K562 (cell line): Measurements from ENCODE around the gene HP. TPM values are rescaled to one million over a fixed set of nuclear protein-coding genes. Genes with fewer than 3 reads are reported as not detected.

ENCODE experiments used
- ATF3 ChIP-seq, 2 experiments: fragments of 450-650 bp in 1 of 2; sonication (generic) in 1 of 2; formaldehyde crosslinking in 1 of 2; IDR thresholded peaks in 1 of 2; conservative IDR thresholded peaks in 1 of 2; 2 replicates each; pipeline versions ENCODE4 v1.6.1 to v1.8.1; 2016 to 2023; ENCODE audit warnings: mild to moderate bottlenecking in 2 of 2, moderate library complexity in 2 of 2, inconsistent platforms in 1 of 2, missing genetic modification reagents in 1 of 2
- CREB3 ChIP-seq: fragments of 450-650 bp; conservative IDR thresholded peaks from 2 replicates; pipeline ENCODE4 v1.6.1; 2016; ENCODE audit warnings: missing genetic modification characterization, low read depth, mild to moderate bottlenecking, missing compliant biosample characterization, moderate library complexity
- ELK1 ChIP-seq: sonication (generic); formaldehyde crosslinking; IDR thresholded peaks from 2 replicates; pipeline ENCODE4 v1.8.1; 2022; ENCODE audit warnings: missing genetic modification reagents
- ETV1 ChIP-seq: fragments of 450-650 bp; conservative IDR thresholded peaks from 2 replicates; pipeline ENCODE4 v1.6.1; 2016; ENCODE audit warnings: missing genetic modification characterization, control low read depth, low read depth, missing compliant biosample characterization
- FOXJ2 ChIP-seq: fragments of 200-800 bp; sonication (Bioruptor generic); IDR thresholded peaks from 2 replicates; pipeline ENCODE4 v1.6.1; 2016; ENCODE audit warnings: missing genetic modification characterization, missing compliant biosample characterization
- IRF2 ChIP-seq: sonication (generic); formaldehyde crosslinking; IDR thresholded peaks from 2 replicates; pipeline ENCODE4 v1.8.1; 2022; ENCODE audit warnings: mild to moderate bottlenecking, missing genetic modification reagents
- MED1 ChIP-seq: sonication (generic); formaldehyde crosslinking; IDR thresholded peaks from 2 replicates; pipeline ENCODE4 v1.8.1; 2023; ENCODE audit warnings: missing genetic modification reagents, borderline replicate concordance
- RBFOX2 ChIP-seq: fragments of 200-400 bp; formaldehyde crosslinking; IDR thresholded peaks from 2 replicates; pipeline ENCODE4 v1.6.1; 2017; ENCODE audit warnings: low read depth, mild to moderate bottlenecking, low read length, moderate library complexity
- polyA plus RNA-seq, 8 experiments: library from polyadenylated mRNA; depleted of rRNA in 4 of 8; stranded (reverse) in 5 of 8; unstranded in 3 of 8; fragments of >200 nt; fragmentation: Nextera tagmentation in 2 of 8; fragmentation: Illumina TruSeq in 1 of 8; extraction: Ambion mirVana in 2 of 8; extraction: Trizol in 1 of 8; gene quantifications; 2 replicates each; pipeline versions ENCODE4 v1.2.1 to v1.2.3, GENCODE V29; 2011 to 2014; ENCODE audit warnings: inconsistent platforms in 1 of 8, missing spikeins in 1 of 8
- total RNA-seq, 7 experiments: library from RNA; depleted of rRNA in 6 of 7; stranded (reverse); fragments of >200 nt in 6 of 7; fragmentation: Illumina TruSeq in 2 of 7; extraction: Trizol in 2 of 7; gene quantifications; 2 replicates each; pipeline versions ENCODE4 v1.2.1 to v1.2.3, GENCODE V29; 2011 to 2021; ENCODE audit warnings: low replicate concordance in 1 of 7
- TF ChIP-seq, protein P1 (sequence below), 2 experiments: fragments of 450-650 bp; conservative IDR thresholded peaks; 2 replicates each; pipeline ENCODE4 v1.6.1; 2017; ENCODE audit warnings: mild to moderate bottlenecking in 2 of 2, moderate library complexity in 2 of 2
- TF ChIP-seq, protein P2 (sequence below): sonication (generic); formaldehyde crosslinking; IDR thresholded peaks from 2 replicates; pipeline ENCODE4 v1.8.0; 2022; ENCODE audit warnings: mild to moderate bottlenecking, missing genetic modification reagents
- TF ChIP-seq, protein P3 (sequence below): sonication (generic); formaldehyde crosslinking; IDR thresholded peaks from 2 replicates; pipeline ENCODE4 v1.8.1; 2023; ENCODE audit warnings: mild to moderate bottlenecking, missing genetic modification reagents

The HP gene
- total and polyA plus RNA-seq, 9 of the 15 experiments (the other 6 are each of a cell fraction or from before 2014, with no cell fraction given), result 0.04 to 8.7 TPM; not detected in 7

DNA sequence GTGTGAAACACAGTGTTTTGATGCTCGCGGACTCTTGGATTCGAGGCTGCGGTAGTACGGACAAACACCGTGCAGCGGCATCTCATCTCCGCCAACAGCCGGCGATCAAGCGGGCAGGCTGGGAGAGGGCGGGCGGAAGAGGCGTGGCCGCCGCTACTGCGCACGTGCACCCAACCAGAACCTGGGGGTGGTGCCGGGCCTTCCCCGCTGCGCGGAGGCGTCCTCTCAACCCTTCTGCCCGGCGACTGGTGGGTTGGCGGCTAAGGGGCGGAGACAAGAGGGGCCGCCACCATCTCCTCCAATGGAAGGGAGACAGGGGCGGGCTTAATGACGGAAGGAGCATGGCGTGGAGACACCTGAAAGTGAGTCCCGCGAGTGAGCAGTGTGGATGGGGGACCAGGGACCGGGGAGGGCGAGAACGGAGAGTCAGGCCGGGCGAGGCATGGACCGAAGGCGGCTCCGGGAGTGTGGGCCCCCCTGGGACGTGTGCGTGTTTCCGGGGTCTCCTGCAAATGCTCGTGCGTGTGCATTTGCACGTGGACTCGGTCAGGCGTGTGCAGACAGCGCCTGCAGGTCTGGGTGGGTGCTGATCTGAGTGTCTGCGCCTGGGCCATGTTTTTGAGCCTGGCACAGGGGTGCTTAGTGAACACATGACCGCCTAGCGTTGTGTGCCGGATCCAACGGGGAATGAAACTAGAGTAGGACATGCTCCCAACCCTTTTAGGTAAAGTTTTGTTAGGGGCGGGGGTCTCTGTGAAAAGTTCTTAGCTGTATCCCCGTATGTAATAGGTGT is 45.7 kb upstream of the HP start, which contains the start of gene DHODH (continued):
- TF ChIP-seq ELK1 (CRISPR knock-in tag), result no peak
- TF ChIP-seq, protein P1, sequence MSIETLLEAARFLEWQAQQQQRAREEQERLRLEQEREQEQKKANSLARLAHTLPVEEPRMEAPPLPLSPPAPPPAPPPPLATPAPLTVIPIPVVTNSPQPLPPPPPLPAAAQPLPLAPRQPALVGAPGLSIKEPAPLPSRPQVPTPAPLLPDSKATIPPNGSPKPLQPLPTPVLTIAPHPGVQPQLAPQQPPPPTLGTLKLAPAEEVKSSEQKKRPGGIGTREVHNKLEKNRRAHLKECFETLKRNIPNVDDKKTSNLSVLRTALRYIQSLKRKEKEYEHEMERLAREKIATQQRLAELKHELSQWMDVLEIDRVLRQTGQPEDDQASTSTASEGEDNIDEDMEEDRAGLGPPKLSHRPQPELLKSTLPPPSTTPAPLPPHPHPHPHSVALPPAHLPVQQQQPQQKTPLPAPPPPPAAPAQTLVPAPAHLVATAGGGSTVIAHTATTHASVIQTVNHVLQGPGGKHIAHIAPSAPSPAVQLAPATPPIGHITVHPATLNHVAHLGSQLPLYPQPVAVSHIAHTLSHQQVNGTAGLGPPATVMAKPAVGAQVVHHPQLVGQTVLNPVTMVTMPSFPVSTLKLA (conservative IDR thresholded peaks at IDR 0.05), result peak; percentile 97 to 98
- TF ChIP-seq, protein P2, sequence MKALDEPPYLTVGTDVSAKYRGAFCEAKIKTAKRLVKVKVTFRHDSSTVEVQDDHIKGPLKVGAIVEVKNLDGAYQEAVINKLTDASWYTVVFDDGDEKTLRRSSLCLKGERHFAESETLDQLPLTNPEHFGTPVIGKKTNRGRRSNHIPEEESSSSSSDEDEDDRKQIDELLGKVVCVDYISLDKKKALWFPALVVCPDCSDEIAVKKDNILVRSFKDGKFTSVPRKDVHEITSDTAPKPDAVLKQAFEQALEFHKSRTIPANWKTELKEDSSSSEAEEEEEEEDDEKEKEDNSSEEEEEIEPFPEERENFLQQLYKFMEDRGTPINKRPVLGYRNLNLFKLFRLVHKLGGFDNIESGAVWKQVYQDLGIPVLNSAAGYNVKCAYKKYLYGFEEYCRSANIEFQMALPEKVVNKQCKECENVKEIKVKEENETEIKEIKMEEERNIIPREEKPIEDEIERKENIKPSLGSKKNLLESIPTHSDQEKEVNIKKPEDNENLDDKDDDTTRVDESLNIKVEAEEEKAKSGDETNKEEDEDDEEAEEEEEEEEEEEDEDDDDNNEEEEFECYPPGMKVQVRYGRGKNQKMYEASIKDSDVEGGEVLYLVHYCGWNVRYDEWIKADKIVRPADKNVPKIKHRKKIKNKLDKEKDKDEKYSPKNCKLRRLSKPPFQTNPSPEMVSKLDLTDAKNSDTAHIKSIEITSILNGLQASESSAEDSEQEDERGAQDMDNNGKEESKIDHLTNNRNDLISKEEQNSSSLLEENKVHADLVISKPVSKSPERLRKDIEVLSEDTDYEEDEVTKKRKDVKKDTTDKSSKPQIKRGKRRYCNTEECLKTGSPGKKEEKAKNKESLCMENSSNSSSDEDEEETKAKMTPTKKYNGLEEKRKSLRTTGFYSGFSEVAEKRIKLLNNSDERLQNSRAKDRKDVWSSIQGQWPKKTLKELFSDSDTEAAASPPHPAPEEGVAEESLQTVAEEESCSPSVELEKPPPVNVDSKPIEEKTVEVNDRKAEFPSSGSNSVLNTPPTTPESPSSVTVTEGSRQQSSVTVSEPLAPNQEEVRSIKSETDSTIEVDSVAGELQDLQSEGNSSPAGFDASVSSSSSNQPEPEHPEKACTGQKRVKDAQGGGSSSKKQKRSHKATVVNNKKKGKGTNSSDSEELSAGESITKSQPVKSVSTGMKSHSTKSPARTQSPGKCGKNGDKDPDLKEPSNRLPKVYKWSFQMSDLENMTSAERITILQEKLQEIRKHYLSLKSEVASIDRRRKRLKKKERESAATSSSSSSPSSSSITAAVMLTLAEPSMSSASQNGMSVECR, result peak; percentile 88
- TF ChIP-seq IRF2 (CRISPR knock-in tag), result no peak
- TF ChIP-seq, protein P3, sequence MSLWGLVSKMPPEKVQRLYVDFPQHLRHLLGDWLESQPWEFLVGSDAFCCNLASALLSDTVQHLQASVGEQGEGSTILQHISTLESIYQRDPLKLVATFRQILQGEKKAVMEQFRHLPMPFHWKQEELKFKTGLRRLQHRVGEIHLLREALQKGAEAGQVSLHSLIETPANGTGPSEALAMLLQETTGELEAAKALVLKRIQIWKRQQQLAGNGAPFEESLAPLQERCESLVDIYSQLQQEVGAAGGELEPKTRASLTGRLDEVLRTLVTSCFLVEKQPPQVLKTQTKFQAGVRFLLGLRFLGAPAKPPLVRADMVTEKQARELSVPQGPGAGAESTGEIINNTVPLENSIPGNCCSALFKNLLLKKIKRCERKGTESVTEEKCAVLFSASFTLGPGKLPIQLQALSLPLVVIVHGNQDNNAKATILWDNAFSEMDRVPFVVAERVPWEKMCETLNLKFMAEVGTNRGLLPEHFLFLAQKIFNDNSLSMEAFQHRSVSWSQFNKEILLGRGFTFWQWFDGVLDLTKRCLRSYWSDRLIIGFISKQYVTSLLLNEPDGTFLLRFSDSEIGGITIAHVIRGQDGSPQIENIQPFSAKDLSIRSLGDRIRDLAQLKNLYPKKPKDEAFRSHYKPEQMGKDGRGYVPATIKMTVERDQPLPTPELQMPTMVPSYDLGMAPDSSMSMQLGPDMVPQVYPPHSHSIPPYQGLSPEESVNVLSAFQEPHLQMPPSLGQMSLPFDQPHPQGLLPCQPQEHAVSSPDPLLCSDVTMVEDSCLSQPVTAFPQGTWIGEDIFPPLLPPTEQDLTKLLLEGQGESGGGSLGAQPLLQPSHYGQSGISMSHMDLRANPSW, result no peak
- TF ChIP-seq FOXJ2 (tag), result no peak
- peak; percentile 66 for TF ChIP-seq ETV1 (tag)
- TF ChIP-seq ATF3 (IDR thresholded peaks at IDR 0.05), result no peak
- TF ChIP-seq ATF3 (CRISPR knock-in tag; conservative IDR thresholded peaks at IDR 0.05), result no peak
- TF ChIP-seq CREB3 (tag), result no peak
- TF ChIP-seq RBFOX2, result peak; percentile 85
- TF ChIP-seq MED1 (CRISPR knock-in tag), result no peak
